Stimulated activated CD4-positive, alpha-beta T cell treated with anti-CD3 and anti-CD28 coated beads, Interleukin-1b, Interleukin-23, amount 100 ng/mL, for 1 hour (primary cell): ENCODE data around the gene TBC1D22B.

Experiments
- DNase-seq, 2 donors: peaks; one replicate each; pipeline ENCODE4 v3.0.0-alpha.2; 2020; ENCODE audit warnings: low read depth in 2 of 2

The TBC1D22B gene

DNA sequence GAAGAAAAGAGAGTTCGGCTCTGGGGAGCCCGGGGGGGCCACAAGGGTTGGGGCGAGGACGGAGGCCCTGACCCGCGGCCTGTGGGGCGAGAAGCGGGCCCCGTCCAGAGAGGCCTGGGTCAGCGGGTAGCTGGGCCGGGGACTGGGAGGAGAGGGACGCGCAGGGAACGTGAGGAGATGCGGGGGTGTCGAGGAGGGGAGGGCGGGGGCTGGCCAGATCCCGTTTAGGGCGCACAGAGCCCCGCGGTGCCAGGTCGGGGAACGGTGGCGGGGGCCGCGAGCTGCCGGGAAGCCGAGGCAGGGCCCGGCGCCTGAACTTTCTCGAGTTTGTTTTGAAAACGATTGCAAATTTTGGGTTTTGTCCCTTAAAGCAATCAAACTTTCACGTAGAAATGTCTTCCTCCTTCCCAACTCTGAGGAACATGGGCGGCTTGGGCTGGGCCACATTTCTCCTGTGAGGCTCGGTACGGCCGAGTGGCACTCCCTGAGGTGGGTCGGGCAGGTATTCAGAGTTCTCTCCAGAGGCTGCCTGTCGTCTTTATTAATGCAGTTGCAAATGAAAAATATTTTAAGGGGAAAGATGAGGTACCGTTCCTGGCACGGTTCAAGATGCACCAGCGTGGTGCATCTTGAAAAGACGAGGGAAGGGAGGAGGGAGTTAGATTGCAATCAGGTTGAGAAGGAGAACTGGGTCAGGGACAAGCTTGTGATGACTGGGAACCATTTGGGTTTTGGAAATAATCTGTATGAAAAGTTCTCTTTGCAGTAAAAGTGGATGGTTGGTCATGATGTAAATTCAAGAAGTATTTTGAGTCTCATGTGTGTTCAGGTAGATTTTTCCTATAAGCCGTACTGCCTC lies 97.2 kb downstream of the TBC1D22B start:
- peak in 1 of 2 donors; percentile 10 for DNase-seq

DNA sequence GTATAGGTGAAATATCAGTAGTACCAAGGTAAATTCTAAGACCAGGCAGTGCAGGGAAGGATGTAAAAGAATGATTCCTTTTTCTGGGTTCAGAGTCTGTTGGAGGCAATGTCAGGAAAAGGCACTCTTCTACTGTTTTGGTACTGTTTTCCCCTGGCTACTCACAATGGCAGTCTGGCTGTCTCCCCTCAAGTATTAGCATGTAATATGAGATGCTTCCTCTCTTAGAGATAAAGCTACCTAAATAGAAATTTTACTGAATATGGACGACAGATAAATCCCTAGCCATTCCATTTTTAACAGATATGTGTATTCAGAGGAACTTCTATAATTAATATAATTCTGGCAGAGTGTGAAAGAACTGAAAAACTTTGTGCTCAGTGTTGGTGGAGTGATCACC lies 99.7 kb downstream of the TBC1D22B start:
- DNase-seq, result no peak

DNA sequence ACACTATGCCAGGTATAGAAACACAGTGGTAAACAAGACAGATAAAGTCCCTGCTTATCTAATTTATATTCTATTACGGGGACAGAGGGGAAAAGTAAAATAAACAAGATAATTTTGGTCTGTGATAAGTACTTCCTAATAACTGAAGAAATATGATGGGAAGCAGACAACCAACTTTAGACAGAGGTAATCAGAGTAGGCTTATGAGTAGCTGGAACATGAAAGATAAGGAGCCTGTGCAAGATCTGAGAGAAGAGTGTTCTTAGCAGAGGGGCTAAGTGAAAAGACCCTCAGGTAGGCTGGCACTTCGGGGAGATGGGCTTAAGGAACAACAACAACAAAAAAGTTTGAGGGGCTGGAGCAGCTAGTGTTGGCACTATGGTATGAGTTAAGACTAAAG lies 100.3 kb downstream of the TBC1D22B start:
- no peak for DNase-seq

DNA sequence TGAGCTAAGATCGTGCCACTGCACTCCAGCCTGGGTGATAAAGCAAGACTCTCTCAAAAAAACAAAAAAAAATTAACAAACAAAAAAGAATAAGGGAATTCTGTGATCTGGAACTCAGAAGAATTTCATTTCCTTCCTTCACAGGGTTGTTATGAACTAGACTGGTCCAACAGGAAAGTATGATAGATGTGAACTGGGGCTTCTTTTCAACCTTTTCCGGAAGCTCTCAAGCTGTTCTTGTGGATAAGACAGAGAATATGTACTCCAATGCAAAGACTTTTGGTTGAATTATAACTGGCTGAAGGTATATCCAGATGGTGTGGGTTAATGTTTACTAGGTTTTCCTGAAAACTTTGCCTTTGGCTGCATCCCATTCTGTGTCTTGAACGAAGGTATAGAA lies 101.5 kb downstream of the TBC1D22B start:
- no peak for DNase-seq

DNA sequence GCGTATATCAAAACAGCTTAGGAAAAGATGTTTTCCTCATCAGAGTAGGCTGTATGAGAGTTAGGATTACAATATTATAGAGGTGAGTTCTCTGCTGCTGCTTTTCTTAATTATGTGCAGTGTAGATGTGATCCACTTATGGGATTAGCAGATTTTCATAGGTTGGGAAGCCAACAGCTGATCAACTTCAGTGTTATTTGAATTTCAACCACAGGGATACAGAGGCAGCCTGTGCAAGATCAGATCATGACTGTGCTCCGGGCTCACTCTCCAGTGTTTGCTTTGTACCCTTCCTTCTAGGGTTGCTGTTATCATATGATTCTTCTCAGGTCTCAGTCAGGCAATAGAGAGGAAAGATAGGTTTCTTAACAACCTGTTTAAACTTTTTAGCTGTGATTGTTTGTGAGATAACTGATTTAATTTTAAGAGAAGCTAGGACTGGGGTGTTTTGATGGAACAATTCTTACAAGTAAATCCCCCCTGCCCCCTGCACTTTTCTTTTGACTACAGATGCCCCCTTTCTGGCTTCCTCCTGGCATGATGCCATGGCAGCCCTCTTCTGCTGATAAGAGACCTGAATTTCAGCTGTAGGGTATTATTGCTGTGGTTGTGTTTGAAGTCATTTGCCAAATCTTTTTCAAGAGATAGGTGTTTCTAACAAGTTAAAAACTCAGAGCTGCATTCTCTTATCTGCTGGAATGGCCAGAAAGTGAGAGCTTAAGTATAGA lies 104.7 kb downstream of the TBC1D22B start:
- no peak for DNase-seq

DNA sequence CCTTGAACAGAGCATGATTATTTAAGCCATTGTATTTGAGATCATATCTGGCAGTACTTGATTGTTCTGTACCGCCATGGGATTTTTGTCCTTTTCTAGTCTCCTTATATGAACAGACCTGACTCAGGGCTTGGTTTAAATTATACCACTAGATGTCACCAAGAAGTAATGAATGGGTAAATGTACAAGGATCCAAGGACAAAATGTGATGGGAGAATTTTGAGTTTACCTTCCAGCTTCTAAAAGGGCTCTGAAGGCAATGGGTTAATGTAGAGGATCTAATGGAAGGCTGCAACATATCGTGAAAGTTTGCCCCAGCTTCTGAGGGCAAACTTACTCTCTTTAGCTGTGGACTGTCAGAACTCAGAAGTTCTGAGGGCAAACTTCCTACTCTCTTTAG lies 108.2 kb downstream of the TBC1D22B start:
- DNase-seq, result no peak

DNA sequence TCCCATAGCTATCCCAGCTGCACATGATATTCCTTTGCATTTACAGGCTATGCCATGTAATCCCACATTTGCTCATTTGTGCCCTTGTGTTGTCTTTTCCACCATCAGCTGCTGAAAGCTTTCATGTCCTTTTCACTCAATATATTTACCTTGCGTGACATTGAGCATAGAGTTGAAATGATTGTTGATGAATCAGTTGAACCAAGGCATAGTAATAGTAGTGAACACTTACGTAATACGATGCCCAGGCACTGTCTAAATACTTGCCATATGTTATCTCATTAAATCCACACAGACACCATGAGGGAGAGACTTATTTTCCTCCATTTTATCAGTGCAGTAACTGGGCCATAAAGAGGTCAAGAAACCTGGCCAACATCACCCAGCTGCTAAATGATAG lies 109.3 kb downstream of the TBC1D22B start:
- no peak for DNase-seq

DNA sequence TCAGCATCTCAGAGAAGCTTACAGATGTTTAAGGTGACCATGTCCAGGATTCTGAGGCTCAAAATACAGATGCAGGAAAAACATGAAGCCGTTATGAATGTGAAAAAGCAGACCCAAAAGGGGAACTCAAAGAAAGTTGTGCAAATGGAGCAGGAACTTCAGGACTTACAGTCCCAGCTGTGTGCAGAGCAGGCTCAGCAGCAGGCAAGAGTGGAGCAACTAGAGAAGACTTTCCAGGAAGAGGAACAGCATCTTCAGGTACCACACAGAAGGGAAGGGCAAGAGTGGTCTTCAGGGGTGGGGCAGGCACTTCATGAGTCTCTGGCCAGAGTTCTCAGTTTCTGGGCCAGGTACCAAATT lies 111.4 kb downstream of the TBC1D22B start:
- no peak for DNase-seq

DNA sequence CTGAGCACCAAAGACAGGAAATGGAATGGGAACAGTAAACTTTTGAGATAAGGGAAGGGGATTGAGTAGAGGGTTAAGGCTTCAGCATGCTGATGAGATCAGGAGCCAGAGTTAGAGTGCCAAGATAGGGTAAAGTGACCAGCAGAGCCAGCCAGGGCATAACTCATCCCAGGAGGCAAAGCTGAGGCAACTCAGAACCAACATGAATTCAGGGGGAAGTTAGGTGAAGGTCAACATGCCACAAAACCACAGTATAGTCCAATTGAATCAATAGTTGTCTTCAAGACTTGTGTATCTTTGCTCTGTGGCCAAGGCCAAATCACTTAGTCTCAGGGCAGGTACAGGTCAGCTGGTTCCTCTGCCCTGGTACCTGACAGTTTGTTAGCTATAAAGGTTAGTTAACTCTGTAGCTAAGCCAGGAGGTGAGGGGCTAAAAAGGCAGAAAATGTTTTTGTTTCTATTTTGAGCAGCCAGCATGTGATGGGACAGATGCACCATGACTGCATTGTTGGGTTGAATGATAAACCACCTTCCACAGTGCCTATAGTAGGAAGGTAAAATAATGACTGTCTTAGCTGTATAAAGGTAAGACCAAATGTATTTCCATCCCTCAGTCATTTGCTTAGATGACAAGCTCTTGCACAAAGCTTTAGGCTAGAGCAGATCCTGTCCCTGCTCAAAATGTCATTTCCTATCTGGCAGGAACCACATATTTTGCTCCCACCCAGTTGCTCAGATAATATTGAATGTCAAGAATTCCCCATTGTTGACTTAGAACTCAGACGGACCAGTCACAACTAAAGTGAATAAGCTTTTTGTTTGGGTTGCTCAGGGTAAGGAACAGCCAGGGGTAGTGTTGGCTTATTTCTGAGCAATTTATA lies 112.0 kb downstream of the TBC1D22B start:
- no peak for DNase-seq

DNA sequence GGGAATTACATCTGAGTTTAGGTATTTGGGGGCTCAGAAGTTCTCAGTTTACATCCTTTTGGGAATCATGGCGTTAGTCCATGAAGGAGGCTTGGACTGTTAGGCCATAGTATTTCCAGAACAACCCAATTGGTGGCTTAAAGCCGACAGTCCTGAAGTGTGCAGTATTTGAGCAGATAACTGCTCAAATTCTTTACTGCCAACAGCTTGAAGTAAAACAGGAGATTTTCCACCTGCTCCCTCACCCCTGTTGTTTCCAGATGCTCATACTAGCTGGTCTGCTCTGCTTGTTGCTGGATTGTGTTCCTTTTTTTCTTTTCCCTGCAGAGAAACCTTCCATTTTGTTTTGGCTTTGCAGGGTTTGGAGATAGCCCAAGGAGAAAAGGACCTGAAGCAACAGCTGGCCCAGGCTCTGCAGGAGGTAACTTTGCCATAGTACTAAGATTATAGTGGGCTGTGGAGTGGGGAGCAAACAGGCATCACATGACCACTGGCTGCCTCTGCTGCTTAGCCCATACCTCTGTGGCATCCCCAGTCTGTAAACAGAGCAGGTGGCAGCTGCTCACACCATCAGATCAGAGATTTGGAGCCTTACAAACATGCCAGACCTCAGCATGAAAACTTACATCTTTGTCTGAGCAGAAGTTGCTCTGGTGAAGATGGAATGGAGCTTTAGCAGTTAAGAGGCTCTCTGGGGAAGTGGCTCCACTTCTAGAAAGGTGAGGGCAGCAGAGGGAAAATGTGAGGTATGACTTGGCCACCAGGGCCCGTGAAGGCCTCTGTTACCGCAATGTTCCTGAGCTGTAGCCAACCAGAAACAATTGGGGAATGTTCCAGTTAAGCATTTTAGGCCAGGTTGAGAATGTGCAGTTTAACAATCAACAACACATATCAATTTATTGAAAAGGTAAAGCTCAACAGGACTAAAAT lies 113.8 kb downstream of the TBC1D22B start:
- DNase-seq, result no peak

DNA sequence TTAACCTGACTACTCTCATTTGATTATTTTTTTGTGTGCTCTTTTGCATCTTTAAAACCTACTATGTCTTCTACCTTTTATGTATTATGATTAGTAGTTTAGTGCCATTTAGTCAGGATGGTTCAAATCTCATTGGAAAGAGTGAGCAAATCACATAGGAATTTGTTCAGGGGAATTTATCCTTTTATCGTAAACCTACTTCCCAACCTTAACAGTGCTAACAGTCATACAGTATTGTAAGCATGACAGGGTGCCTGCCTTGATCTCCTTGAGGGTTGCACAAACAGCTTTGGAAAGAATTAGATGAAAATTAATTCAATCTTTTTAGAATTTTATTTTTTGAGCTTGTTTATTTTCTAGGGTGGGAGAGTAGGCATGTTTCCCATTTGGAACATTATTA lies 114.5 kb downstream of the TBC1D22B start:
- DNase-seq, result no peak

DNA sequence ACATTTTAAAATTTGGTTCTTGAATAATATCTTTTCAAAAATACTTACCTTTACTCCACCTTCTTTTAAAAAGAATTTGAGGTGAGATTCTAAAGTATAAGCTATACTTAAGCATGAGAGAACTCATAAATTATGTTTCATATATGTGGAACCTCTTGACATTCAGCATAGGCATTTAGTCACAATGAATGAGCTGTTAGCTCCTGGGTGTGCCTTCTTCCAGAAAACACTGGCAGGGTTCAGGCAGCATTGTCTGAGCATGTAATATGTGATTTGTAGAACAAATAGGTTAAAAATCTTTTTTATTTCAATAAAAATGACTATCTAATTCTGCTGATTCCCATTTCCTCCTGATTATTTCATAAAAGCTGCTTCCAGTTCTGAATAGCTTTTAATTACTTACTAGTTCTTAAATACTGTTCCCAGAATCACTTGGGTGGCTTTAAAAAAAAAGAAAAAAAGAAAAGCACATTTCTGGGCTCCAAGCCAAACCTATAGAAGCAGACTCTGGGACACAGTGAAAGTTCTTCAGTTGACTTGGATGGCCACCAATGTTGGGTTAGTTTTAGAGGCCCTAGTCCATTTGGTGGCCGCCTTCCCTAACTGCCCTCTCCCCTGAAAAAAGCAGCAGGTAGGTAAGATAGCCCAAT lies 116.4 kb downstream of the TBC1D22B start:
- DNase-seq, result no peak

DNA sequence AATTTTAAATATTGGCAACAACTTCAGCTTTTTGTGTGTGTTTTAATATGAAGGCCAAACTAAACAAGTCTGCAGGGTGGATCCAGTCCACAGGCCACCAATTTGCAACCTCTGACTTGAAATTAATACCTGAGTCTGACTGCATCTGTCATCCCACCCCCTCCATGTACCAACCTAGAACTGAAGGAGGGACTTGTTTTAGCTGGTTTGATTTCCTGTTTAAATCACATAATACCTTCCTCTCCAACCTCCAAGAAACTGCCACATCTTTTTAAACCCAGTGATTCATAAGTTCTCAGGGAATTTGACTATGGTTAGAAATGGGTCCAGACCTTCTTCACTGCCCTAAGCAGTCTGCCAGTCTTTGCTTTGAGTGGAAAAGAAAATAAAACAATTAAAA lies 117.8 kb downstream of the TBC1D22B start:
- no peak for DNase-seq

DNA sequence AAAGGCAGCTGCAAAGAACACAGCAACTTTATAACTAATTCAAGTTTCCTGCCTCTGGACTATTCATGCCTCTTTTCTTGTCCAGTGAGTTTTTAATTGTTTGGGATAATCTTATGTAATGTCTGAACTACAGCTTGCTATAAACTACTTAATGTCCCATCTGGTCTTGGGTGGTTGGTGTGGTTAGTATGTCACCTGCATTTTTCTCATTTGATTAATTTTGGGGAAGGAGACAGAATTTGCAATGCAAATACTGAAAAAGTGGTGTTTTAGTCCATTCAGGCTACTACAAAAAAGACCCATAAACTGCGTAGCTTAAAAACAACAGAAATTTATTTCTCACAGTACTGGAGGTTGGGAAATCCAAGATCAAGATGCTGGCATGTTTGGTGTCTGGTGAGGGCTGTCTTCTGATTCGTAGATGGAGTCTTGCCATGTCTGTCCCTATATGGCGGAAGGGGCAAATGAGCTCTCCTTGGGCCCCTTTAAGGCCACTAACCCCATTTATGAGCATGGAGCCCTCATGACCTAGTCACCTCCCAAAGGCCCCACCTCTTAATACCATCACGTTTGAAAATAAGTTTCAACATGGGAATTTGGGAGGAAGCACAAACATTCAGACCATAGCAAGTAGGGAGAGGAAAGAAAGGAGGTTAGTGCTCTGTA lies 118.6 kb downstream of the TBC1D22B start:
- no peak for DNase-seq

DNA sequence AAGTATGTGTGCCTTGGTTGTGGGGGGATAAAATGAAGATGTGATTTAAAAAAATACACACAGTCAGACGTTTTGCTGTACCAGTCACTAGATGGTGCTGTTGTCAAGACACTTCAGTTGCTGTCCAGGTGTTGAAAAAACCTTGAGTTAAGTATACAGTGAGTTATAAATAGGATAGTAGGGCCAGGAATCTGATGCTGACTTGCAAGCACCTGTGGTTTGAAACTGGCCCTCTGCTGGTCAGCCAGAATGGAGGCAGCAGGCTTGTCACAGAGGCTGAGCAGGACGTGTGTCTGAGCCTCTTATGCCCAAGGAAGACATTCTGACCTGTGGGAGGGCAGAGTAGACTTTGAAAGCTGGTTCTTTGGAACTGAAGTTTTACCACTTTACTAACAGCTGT lies 124.0 kb downstream of the TBC1D22B start:
- DNase-seq, result no peak
